ENCODE data around the gene PERM1.
"Not testable (repeated sequence)": the region's sequence is repeated elsewhere in the genome, so short reads cannot be mapped to it uniquely, and the experiment has no call there.

The PERM1 gene, protein sequence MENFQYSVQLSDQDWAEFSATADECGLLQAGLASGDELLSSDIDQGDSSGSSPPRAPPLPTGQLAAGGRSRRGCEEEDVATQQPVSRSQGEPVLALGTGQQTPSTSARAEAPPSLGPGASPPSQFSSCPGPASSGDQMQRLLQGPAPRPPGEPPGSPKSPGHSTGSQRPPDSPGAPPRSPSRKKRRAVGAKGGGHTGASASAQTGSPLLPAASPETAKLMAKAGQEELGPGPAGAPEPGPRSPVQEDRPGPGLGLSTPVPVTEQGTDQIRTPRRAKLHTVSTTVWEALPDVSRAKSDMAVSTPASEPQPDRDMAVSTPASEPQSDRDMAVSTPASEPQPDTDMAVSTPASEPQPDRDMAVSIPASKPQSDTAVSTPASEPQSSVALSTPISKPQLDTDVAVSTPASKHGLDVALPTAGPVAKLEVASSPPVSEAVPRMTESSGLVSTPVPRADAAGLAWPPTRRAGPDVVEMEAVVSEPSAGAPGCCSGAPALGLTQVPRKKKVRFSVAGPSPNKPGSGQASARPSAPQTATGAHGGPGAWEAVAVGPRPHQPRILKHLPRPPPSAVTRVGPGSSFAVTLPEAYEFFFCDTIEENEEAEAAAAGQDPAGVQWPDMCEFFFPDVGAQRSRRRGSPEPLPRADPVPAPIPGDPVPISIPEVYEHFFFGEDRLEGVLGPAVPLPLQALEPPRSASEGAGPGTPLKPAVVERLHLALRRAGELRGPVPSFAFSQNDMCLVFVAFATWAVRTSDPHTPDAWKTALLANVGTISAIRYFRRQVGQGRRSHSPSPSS

DNA sequence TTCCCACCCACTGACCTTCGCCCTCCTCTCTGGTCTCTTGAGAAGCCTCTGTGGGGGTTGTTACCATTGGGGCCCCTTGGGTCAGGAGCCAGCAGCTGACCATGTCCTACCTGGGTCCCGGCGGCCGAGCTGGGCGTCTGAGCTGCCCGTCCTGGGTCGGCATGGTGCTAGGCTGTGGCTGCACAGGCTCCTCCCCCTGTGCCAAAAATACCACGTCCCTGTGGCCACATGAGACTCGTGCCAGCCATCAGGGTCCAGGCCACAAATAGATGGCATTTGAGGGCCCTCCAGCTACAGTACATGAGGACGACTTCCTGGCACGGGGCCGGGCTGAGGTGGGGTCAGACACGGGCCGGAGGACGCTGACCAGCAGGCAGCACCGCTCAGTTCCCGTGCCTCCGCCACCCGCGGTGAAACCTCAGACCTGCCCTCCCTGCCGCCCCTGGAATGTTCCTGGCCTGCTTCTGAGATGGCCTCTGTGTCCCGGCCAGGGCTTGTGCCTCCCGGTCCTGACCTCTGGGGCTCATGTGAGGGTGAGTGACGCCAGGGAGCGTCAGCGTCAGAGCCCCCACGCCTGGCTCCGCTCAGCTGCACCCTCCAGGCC lies at the start of gene PERM1:
Gene PERM1, minus strand, starts transcription at position 139 of the 604 bp plus-strand sequence. CDS start 1,064 bp downstream, outside the sequence.
- TF ChIP-seq, protein P1, sequence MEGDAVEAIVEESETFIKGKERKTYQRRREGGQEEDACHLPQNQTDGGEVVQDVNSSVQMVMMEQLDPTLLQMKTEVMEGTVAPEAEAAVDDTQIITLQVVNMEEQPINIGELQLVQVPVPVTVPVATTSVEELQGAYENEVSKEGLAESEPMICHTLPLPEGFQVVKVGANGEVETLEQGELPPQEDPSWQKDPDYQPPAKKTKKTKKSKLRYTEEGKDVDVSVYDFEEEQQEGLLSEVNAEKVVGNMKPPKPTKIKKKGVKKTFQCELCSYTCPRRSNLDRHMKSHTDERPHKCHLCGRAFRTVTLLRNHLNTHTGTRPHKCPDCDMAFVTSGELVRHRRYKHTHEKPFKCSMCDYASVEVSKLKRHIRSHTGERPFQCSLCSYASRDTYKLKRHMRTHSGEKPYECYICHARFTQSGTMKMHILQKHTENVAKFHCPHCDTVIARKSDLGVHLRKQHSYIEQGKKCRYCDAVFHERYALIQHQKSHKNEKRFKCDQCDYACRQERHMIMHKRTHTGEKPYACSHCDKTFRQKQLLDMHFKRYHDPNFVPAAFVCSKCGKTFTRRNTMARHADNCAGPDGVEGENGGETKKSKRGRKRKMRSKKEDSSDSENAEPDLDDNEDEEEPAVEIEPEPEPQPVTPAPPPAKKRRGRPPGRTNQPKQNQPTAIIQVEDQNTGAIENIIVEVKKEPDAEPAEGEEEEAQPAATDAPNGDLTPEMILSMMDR (IDR thresholded peaks at IDR 0.05; ENCODE audit: extremely low read depth, insufficient read depth, missing control alignments), result no peak
- in situ Hi-C loops (cut with MboI; ENCODE audit: low pct_unique_long_range_greater_than_20kb, low sequenced_read_pairs, unreplicated experiment), result no loop called here
- no peak for DNase-seq (ENCODE audit: low spot score)

DNA sequence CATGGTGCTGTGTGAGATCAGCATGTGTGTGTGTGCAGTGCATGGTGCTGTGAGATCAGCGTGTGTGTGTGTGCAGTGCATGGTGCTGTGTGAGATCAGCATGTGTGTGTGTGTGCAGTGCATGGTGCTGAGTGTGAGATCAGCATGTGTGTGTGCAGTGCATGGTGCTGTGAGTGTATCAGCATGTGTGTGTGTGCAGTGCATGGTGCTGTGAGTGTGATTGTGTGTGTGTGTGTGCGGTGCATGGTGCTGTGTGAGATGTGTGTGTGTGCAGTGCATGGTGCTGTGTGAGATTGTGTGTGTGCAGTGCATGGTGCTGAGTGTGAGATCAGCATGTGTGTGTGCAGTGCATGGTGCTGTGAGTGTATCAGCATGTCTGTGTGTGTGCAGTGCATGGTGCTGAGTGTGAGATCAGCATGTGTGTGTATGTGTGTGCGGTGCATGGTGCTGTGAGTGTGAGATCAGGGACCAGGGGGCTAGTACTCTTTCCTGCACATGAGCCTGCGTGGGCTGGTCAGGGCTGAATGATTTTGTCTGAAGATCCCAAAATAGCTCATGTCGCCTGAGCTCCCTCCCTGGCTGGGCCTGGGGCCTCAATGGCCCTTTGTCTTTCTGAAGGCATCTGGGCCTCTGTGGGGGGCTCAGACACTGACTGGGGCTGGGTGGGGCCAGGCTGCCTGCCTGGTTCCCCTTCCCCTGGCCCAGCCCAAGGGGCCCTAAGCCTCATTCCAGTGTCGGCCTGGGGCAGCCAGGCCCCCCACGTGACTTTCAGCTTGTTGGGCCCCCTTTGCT lies 49.2 kb upstream of the PERM1 start:
- DNase-seq (ENCODE audit: low spot score), result peak; percentile 50
- in situ Hi-C loops (cut with MboI; ENCODE audit: low pct_unique_long_range_greater_than_20kb, low sequenced_read_pairs, unreplicated experiment), result not testable (repeated sequence)

DNA sequence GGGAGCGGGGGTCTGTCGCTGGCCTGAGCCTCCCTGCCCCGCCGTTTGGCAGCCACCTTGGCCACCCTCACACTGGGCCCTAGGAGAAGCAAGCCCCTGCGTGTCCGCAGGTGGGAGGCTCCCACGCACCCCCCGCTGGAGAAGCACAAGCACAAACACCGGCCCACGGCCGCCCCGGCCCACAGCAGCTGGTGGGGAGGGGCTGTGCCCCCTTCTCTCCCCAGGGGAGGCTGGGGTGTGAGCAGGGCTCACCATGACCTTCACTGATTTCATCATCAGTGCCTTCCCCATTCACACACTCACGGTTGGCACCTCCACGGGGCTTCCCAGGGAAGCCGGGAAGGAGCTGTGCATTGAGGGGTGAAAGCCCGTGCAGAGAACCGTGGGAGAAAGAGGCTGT lies 45.9 kb upstream of the PERM1 start:
- DNase-seq (ENCODE audit: low spot score), result no peak
- in situ Hi-C loops (cut with MboI; ENCODE audit: low pct_unique_long_range_greater_than_20kb, low sequenced_read_pairs, unreplicated experiment), result no loop called here
- TF ChIP-seq, protein P1 (IDR thresholded peaks at IDR 0.05; ENCODE audit: extremely low read depth, insufficient read depth, missing control alignments), result no peak

DNA sequence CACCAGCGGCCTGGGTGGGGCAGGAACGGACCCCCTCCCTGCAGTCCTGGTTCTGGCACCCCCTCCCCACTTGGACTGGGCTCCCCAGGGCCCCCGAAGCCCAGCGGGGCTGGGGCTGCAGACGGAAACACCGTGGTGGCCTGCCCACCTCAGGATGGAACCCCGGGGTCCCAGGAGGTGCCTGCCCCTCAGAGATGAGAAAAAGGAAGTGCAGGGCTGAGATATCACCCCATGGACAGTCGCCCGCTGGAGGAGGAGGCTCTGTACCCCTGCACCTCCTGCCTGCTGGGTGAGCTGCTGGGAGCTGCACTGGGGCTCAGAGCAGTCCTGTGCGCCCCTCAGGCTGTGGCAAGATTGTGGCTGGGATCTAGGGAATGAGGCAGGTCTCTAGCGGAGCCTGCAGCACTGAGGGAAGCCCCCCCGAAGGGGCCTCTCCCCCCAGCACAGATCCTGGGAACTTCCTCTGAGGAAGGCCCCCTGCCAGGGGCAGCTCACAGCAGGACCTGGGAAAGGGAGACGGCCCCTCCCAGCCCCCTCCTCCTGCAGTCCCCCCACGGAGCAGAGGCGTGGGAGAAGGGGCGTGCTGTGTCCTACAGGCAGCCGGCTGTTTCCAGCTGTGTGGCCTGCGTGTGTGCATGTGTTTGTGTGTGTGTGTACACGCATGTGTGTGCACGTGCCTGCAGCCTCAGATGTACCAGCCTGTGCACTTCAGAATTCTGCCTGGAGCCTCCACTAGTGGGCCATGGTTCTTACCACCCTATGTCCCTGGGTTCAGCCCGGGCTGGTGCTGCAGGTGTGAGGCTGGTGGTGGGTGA lies 44.9 kb upstream of the PERM1 start:
- TF ChIP-seq, protein P1 (IDR thresholded peaks at IDR 0.05; ENCODE audit: extremely low read depth, insufficient read depth, missing control alignments), result no peak
- DNase-seq (ENCODE audit: low spot score), result no peak
- in situ Hi-C loops (cut with MboI; ENCODE audit: low pct_unique_long_range_greater_than_20kb, low sequenced_read_pairs, unreplicated experiment), result no loop called here

DNA sequence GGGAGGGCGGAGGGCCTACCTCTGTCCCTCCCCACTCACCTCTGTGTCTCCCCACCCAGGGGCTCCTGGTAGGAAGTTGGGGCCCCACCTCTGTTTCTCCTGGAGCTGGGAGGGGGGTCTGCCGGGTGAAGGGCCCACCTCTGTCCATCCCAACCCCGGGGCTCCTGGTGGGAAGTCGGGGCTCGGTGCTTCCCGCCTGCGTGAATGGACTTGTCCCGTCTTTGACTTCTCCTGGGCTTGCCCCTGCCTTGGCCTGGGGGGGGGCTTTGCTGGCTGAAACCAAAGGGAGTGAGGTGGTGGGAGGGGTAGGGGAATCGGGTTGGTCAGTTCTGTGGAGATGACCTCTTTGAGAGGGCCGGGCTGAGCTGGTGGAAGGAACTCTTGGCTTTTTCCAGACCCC lies 43.8 kb upstream of the PERM1 start:
- in situ Hi-C loops (cut with MboI; ENCODE audit: low pct_unique_long_range_greater_than_20kb, low sequenced_read_pairs, unreplicated experiment), result no loop called here

More for the DNA sequence above, 43.8 kb upstream of the PERM1 start:
- DNase-seq (ENCODE audit: low spot score), result no peak
- TF ChIP-seq, protein P1 (IDR thresholded peaks at IDR 0.05; ENCODE audit: extremely low read depth, insufficient read depth, missing control alignments), result no peak

All from GM13977 (cell line).